H9 (cell line): ENCODE results near the gene ARHGAP22. TPM values are rescaled to one million over a fixed set of nuclear protein-coding genes. Genes with fewer than 3 reads are reported as not detected.

Experiments
- DNase-seq: peaks from one replicate; pipeline ENCODE4 v3.0.0-alpha.2; 2017
- H2AFZ ChIP-seq: one replicate; pipeline ENCODE4 v1.6.1; 2013; ENCODE audit warnings: mild to moderate bottlenecking, low read length, control low read depth, moderate library complexity
- H2AK5ac ChIP-seq: 2 replicates; pipeline ENCODE4 v1.6.1; 2013; ENCODE audit warnings: low read length, control low read depth, mixed read lengths; ENCODE audit not compliant: insufficient read length
- H2BK120ac ChIP-seq: one replicate; pipeline ENCODE4 v1.6.1; 2013; ENCODE audit warnings: low read depth, mild to moderate bottlenecking, low read length, control low read depth, inconsistent platforms; ENCODE audit not compliant: poor library complexity, severe bottlenecking
- H2BK12ac ChIP-seq: 2 replicates; pipeline ENCODE4 v1.6.1; 2013; ENCODE audit warnings: low read length, control low read depth, mixed read lengths, low read depth; ENCODE audit not compliant: insufficient read length
- H2BK15ac ChIP-seq: 2 replicates; pipeline ENCODE4 v1.6.1; 2013; ENCODE audit warnings: low read depth, low read length, control low read depth
- H2BK20ac ChIP-seq: one replicate; pipeline ENCODE4 v1.6.1; 2013; ENCODE audit warnings: low read depth, mild to moderate bottlenecking, low read length, control low read depth, inconsistent platforms; ENCODE audit not compliant: poor library complexity, severe bottlenecking
- H2BK5ac ChIP-seq: 2 replicates; pipeline ENCODE4 v1.6.1; 2013; ENCODE audit warnings: low read length, control low read depth, mixed read lengths; ENCODE audit not compliant: insufficient read length
- H3K14ac ChIP-seq: 2 replicates; pipeline ENCODE4 v1.6.1; 2013; ENCODE audit warnings: low read length, control low read depth; ENCODE audit not compliant: insufficient read depth
- H3K18ac ChIP-seq: 2 replicates; pipeline ENCODE4 v1.6.1; 2013; ENCODE audit warnings: low read depth, mild to moderate bottlenecking, mixed read lengths, low read length, control low read depth; ENCODE audit not compliant: insufficient read length
- H3K23ac ChIP-seq: 2 replicates; pipeline ENCODE4 v1.6.1; 2013; ENCODE audit warnings: low read length, control low read depth, mixed read lengths, low read depth; ENCODE audit not compliant: insufficient read length
- H3K23me2 ChIP-seq: 2 replicates; pipeline ENCODE4 v1.6.1; 2013; ENCODE audit warnings: low read depth, mild to moderate bottlenecking, mixed read lengths, low read length, control low read depth; ENCODE audit not compliant: insufficient read length, poor library complexity, severe bottlenecking
- H3K27ac ChIP-seq: 2 replicates; pipeline ENCODE4 v1.5.1; 2013; ENCODE audit warnings: low read length, control low read depth, mixed read lengths, low read depth; ENCODE audit not compliant: insufficient read length
- H3K27me3 ChIP-seq: 2 replicates; pipeline ENCODE4 v1.6.1; 2013; ENCODE audit warnings: low read length, control low read depth, inconsistent platforms; ENCODE audit not compliant: insufficient read depth
- H3K4ac ChIP-seq: 2 replicates; pipeline ENCODE4 v1.6.1; 2013; ENCODE audit warnings: low read depth, mild to moderate bottlenecking, control low read depth, inconsistent platforms, low read length, moderate library complexity
- H3K4me1 ChIP-seq: 2 replicates; pipeline ENCODE4 v1.6.1; 2013; ENCODE audit warnings: low read length, control low read depth, inconsistent platforms; ENCODE audit not compliant: insufficient read depth
- H3K4me2 ChIP-seq: 2 replicates; pipeline ENCODE4 v1.6.1; 2013; ENCODE audit warnings: low read length, control low read depth, mixed read lengths; ENCODE audit not compliant: insufficient read length, insufficient read depth
- H3K56ac ChIP-seq: 2 replicates; pipeline ENCODE4 v1.6.1; 2013; ENCODE audit warnings: low read depth, mild to moderate bottlenecking, mixed read lengths, low read length, control low read depth; ENCODE audit not compliant: insufficient read length
- H3K79me1 ChIP-seq: 2 replicates; pipeline ENCODE4 v1.6.1; 2013; ENCODE audit warnings: low read depth, mild to moderate bottlenecking, moderate library complexity, low read length, control low read depth, inconsistent platforms; ENCODE audit not compliant: insufficient read depth, poor library complexity, severe bottlenecking
- H3K79me2 ChIP-seq: 2 replicates; pipeline ENCODE4 v1.6.1; 2013; ENCODE audit warnings: low read length, control low read depth, inconsistent platforms; ENCODE audit not compliant: insufficient read depth
- H3K9ac ChIP-seq: 2 replicates; pipeline ENCODE4 v1.6.1; 2013; ENCODE audit warnings: low read length, control low read depth, mixed read lengths; ENCODE audit not compliant: insufficient read length; ENCODE audit errors: extremely low read depth
- H3K9me3 ChIP-seq: one replicate; pipeline ENCODE4 v1.6.1; 2013; ENCODE audit warnings: low read depth, low read length, inconsistent platforms; ENCODE audit not compliant: control insufficient read depth
- H3T11ph ChIP-seq: one replicate; pipeline ENCODE4 v1.6.1; 2013; ENCODE audit warnings: mild to moderate bottlenecking, low read length, control low read depth, inconsistent platforms
- H4K20me1 ChIP-seq: one replicate; pipeline ENCODE4 v1.6.1; 2013; ENCODE audit not compliant: control insufficient read depth, insufficient read length, insufficient read depth
- H4K5ac ChIP-seq: 2 replicates; pipeline ENCODE4 v1.6.1; 2013; ENCODE audit warnings: low read depth, mild to moderate bottlenecking, mixed read lengths, low read length, control low read depth; ENCODE audit not compliant: insufficient read length
- H4K8ac ChIP-seq: replicated peaks from 2 replicates; pipeline ENCODE4 v1.6.1; 2013; ENCODE audit warnings: low read length, control low read depth, mixed read lengths, low read depth; ENCODE audit not compliant: insufficient read length
- H4K91ac ChIP-seq: 2 replicates; pipeline ENCODE4 v1.6.1; 2013; ENCODE audit warnings: low read depth, mild to moderate bottlenecking, moderate library complexity, mixed read lengths, low read length, control low read depth; ENCODE audit not compliant: insufficient read length
- H3K27ac Mint-ChIP-seq, 3 experiments: 2 replicates in 2 of 3; 3 replicates in 1 of 3; pipeline ENCODE4 v1.8.0; 2020 to 2021; ENCODE audit warnings: mixed read lengths in 3 of 3, mild to moderate bottlenecking in 1 of 3, moderate library complexity in 1 of 3
- H3K27me3 Mint-ChIP-seq: 2 replicates; pipeline ENCODE4 v1.8.0; 2021; ENCODE audit warnings: low read depth, mild to moderate bottlenecking, moderate library complexity, mixed read lengths
- H3K36me3 Mint-ChIP-seq, 3 experiments: 2 replicates in 2 of 3; 3 replicates in 1 of 3; pipeline ENCODE4 v1.8.0; 2020 to 2021; ENCODE audit warnings: low read depth in 3 of 3, mixed read lengths in 3 of 3; ENCODE audit not compliant: insufficient read depth in 1 of 3
- H3K4me1 Mint-ChIP-seq, 2 experiments: 2 replicates each; pipeline ENCODE4 v1.8.0; 2020; ENCODE audit warnings: mixed read lengths in 2 of 2
- H3K4me3 Mint-ChIP-seq, 2 experiments: 2 replicates in 1 of 2; 3 replicates in 1 of 2; pipeline ENCODE4 v1.8.0; 2020 to 2021; ENCODE audit warnings: mild to moderate bottlenecking in 2 of 2, mixed read lengths in 2 of 2, moderate library complexity in 1 of 2
- H3K9me3 Mint-ChIP-seq, 2 experiments: 2 replicates in 1 of 2; 3 replicates in 1 of 2; pipeline ENCODE4 v1.8.0; 2020; ENCODE audit warnings: mild to moderate bottlenecking in 2 of 2, mixed read lengths in 2 of 2, moderate library complexity in 1 of 2
- CTCF ChIP-seq: fragments of 200-600 bp; sonication (generic); conservative IDR thresholded peaks from 3 replicates; pipeline ENCODE4 v1.8.0; 2021; ENCODE audit warnings: antibody characterized with exemption, mild to moderate bottlenecking
- WGBS: extraction: QIAGEN DNeasy Blood & Tissue Kit; methylation state at CpG from one replicate; pipeline ENCODE4 v1.1.7; 2013; ENCODE audit warnings: missing lambda C conversion rate, low lambda C conversion rate, mixed read lengths; ENCODE audit not compliant: insufficient read length; ENCODE audit errors: extremely low coverage; 5-methylcytosine and 5-hydroxymethylcytosine counted together
- total RNA-seq: library from RNA; stranded (reverse); gene quantifications from 2 replicates; pipeline ENCODE4 v1.2.1, GENCODE V29; 2021

Gene ARHGAP22
- total RNA-seq, 1 experiment from 2014 or later, result 7.4 TPM

GRCh38 chr10:48456361-48456804 lies 148.5 kb downstream of the ARHGAP22 start:
- TF ChIP-seq CTCF, result no peak
- no peaks in the 10 kb centered on the region for H3K27me3 Mint-ChIP-seq
- no peak overlapping the region for H2BK5ac ChIP-seq
- no peaks in the 10 kb centered on the region for H3K9me3 Mint-ChIP-seq
- H3K79me1 ChIP-seq, result no peaks in the 10 kb centered on the region
- DNase-seq, result peak; percentile 32
- no peaks in the 10 kb centered on the region for H3K9me3 ChIP-seq
- no peak overlapping the region for H4K5ac ChIP-seq
- H3K14ac ChIP-seq, result no peak overlapping the region
- no peak overlapping the region for H3K27ac ChIP-seq
- H3K9ac ChIP-seq, result no peak overlapping the region
- H3K79me2 ChIP-seq, result no peaks in the 10 kb centered on the region
- H3K4me3 Mint-ChIP-seq, result no peak overlapping the region
- H3K23ac ChIP-seq, result no peak overlapping the region
- no peak overlapping the region for H3T11ph ChIP-seq
- H3K4me1 ChIP-seq, result no peaks in the 10 kb centered on the region
- no peak overlapping the region for H2AFZ ChIP-seq
- no peak overlapping the region for H3K4me2 ChIP-seq
- H3K4ac ChIP-seq, result no peak overlapping the region
- H4K8ac ChIP-seq, result no peak overlapping the region
- no peaks in the 10 kb centered on the region for H3K23me2 ChIP-seq
- H3K4me1 Mint-ChIP-seq, result peaks cover 14 to 27% of the 10 kb centered on the region in 2 experiments; a peak in 3 of 4 replicates
- no peak overlapping the region for H3K56ac ChIP-seq
- no CpG with 5 or more reads among the region's 9 CpGs for WGBS
- no peaks in the 10 kb centered on the region for H3K27me3 ChIP-seq
- no peak overlapping the region for H2BK15ac ChIP-seq
- peak overlapping the region in 1 of 3 experiments; percentile 34; a peak in 1 of 7 replicates for H3K27ac Mint-ChIP-seq
- no peak overlapping the region for H2BK20ac ChIP-seq
- H3K18ac ChIP-seq, result no peak overlapping the region
- H4K20me1 ChIP-seq, result no peaks in the 10 kb centered on the region
- no peak overlapping the region for H2AK5ac ChIP-seq
- peaks cover 2 to 4% (median 4%) of the 10 kb centered on the region in 3 experiments; a peak in 4 of 7 replicates for H3K36me3 Mint-ChIP-seq
- no peak overlapping the region for H2BK120ac ChIP-seq
- no peak overlapping the region for H4K91ac ChIP-seq
- no peak overlapping the region for H2BK12ac ChIP-seq
